Activated T-helper 1 cell treated with Interleukin-2 at 50 U/mL for 16 hours (primary cell): ENCODE data around the gene RNASE12.
"Not testable (repeated sequence)": the region's sequence is repeated elsewhere in the genome, so short reads cannot be mapped to it uniquely, and the experiment has no call there.

Source experiments
- DNase-seq: peaks from one replicate; pipeline ENCODE4 v3.0.0-alpha.2; 2020; ENCODE audit warnings: low read depth

RNASE12 gene, protein sequence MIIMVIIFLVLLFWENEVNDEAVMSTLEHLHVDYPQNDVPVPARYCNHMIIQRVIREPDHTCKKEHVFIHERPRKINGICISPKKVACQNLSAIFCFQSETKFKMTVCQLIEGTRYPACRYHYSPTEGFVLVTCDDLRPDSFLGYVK

GRCh38 chr14:20591235-20591634 is at the start of gene RNASE12:
Gene RNASE12 (minus strand): TSS chr14:20591376. CDS start chr14:20590723, 653 bp downstream.
- no peak for DNase-seq

- no peak for DNase-seq
Measured at GRCh38 chr14:20632831-20633691, 41.9 kb upstream of the RNASE12 start.

DNA sequence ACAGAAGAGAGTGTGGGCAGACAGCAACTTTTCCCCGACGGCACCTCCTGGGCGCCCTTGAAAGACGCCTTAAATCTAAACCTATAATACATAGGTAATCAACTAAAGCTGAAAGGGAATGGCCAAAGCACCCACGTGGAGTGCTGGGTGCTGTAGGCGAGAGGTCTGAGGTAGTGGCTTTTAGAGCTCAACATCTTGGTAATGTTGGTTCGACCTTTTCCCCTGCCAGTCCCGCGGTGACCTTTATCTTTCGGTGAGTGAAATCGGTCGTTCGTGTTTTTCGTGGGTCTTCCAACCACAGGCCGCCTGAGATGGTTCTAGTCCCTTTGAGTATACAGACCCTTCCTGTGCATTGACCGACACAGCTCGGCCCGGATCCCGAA is 41.3 kb upstream of the RNASE12 start:
- no peak for DNase-seq

DNA sequence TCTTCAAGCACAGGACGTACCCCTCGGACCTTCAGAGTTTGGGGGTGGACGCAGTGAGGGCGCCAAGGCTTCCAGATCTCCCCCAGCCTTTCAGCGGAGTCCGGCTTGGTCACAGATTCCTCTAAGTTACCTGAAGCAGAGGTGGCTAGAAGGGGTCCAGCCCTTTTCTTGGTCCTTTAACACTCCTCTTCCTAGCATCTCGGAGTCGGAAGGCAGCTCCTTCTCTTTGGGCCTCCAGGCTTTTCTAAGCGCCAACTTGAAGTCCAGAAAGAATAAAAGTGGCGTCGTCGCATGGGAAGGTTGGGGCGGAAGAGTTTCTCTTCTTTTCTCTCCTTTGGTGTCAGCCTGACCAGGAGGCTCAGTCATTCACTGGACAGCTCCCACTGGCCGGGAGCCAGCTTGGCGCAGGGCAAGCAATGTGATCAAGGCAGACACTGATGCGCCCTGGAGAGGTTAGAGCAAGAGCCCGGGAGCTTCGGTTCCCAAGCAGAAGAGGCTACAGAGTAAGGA is 40.8 kb upstream of the RNASE12 start:
- DNase-seq: no peak

- no peak for DNase-seq
Measured at GRCh38 chr14:20631023-20631879, 40.1 kb upstream of the RNASE12 start.

GRCh38 chr14:20630340-20631022 is 39.3 kb upstream of the RNASE12 start:
- no peak for DNase-seq

- no peak for DNase-seq
Measured at GRCh38 chr14:20628063-20628854, 37.1 kb upstream of the RNASE12 start.

DNA sequence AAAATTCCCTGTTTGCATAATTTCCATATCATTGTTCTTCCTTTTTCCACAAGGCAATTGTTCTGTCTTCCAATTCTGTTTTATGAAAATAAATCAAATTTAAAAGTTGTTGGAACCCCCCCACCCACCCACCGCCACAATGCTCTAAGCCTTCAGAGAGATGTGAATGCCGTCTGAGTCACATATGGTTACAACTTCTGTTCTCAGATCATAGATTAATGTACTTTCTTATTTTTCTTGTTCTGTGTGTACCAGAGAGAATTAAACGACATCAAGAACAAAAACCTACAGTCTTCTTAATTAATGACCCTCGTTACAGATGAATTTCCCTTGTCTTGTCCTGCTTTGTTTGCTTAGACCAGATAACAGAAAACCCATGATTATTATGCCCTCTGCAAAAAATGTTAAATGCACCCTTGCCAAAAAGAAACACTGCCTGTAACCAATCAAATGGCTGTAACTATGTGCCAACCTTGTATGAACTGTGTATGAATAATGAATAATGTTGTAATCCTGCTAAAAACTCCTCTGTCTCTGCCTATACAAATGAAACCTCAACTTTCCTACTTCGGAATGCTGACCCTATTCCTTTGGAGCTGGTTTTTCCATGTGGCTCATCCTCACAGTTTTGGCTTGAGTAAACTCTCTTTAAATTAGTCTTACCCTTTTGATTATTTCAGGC is 36.3 kb upstream of the RNASE12 start:
- no peak for DNase-seq

DNA sequence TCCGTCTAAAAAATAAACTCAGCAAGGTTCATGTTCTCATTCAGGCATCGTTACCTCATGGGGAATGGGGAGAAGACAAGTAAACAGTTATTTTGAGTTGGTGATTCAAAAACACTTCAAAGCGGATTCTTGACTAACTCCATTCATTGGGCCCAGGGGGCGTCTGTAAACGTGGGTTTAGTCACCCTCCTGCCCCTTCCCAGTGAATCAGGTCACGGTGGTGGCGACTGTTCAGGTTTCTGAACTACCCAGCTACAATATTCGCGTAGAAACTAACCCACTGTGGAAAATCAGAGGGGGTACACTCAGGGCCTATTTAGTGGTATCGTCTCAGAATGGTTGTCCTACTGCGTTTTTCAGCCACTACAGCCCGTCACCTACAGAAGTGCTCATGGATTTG is 35.1 kb upstream of the RNASE12 start:
- no peak for DNase-seq

- peak; percentile 32 for DNase-seq
Measured at GRCh38 chr14:20624495-20625070, 33.4 kb upstream of the RNASE12 start.

- no peak for DNase-seq
Measured at GRCh38 chr14:20623798-20624197, 32.6 kb upstream of the RNASE12 start.

GRCh38 chr14:20622816-20623291 is 31.7 kb upstream of the RNASE12 start:
- DNase-seq: no peak

DNA sequence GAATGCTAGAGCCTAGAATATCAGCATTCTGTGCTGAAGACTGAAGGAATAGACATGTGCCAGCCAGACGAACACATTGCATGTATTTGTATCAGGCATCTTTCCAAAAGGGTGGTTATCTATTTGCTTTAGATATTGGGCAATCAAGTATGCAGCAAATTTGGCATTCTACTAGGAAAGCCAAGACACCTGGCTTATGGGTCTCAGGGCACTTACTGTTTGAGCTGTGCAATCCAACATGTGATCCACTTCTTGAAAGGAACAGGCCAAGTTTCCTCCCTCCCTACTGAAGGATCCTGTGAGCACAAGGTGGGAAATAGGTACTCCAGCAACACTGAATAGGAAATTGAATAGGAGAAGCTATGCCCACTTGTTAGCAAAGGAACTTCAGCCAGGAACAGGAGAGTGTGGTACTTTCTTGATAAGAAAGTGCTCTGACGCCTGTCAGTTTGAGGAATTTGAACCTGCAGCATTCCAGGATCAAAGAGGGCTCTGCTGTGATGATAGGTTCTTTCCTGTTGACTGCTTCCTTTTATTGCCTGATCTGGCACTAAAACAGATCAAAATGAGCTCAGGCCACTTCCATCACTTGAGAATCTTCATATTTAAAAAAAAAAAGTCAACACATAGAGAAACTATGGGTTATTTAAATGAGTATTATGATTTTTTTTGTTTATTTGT is 29.8 kb upstream of the RNASE12 start:
- DNase-seq: no peak

- DNase-seq: not testable (repeated sequence)
Measured at GRCh38 chr14:20619688-20620087, 28.5 kb upstream of the RNASE12 start.

- no peak for DNase-seq
Measured at GRCh38 chr14:20618271-20618749, 27.1 kb upstream of the RNASE12 start.

- no peak for DNase-seq
Measured at GRCh38 chr14:20617138-20618003, 26.2 kb upstream of the RNASE12 start.

- no peak for DNase-seq
Measured at GRCh38 chr14:20615996-20616395, 24.8 kb upstream of the RNASE12 start.
